ENCODE data around the gene ALG8. TPM values are rescaled to one million over a fixed set of nuclear protein-coding genes. Genes with fewer than 3 reads are reported as not detected.

ALG8 gene
- polyA plus RNA-seq, 1 of the 3 experiments (the other 2 are of a cell fraction): 42.0 TPM

DNA sequence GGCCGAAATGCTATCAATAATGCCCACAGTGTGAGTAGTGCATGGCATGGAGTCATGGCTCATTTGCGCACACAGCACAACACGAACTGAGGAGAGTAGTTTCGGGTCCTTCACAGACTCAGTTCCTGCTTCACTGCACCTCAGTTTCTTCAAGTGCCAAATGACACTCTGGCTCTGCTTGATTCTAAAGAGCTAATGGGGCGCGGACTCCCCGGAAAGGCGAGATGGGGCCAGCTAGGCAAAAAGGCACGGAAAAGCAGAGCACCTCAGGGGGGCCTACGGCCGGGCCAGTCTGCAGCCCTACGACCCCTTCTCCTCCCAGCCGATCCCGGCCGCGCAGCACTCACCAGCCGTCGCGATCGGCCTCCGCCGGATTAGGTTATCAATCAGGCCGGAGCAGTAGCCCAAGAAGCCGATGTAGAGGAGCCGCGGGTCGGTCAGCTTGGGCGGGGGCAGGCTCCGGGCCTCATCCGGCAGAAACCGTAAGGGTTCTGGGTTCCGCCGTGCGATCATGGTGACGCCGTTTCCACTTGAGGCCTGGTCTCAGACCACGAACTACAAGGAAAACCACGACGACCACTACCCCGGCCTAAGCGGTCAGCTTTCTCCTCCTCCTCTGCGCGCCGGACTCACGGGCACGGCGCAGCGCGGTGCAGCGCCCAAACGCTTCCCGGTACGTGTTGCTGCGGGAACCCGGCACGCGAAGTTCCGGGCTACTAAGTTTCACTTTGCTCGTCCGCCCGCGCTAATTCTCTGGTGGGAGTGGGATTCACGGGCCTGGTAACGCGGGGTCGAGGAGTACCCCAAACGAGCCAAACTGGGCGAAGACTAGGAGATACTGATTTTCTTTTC, 60.0 kb downstream of the ALG8 start, which contains the start of gene NDUFC2:
Gene NDUFC2 (minus strand): TSS at position 631 of the 852 bp plus-strand sequence. CDS start 118 bp downstream, at position 513.
- peak within 1 kb of the TSS; percentile 96 for H3K9ac ChIP-seq
- H3F3A ChIP-seq (replicated peaks; ENCODE audit: insufficient read depth): peaks cover 7% of the 10 kb centered on the region
- H3K4me2 ChIP-seq: peak within 1 kb of the TSS; percentile 80
- peak within 1 kb of the TSS; percentile 89 to 95 for H3K4me3 ChIP-seq (ENCODE audit: low read depth in 2 of 2, low read length in 1 of 2)
- H3K9me2 ChIP-seq: no peaks in the 10 kb centered on the region
- ChIA-PET CTCF (interaction anchor here (1.0 to 1.8 kb wide), 4 partner anchors 11 to 485 kb away, joined by 3 to 7 read pairs (median 3); no protein-coding TSS in a partner anchor), POLR2A (interaction anchor here (0.7 to 2.2 kb wide), 6 partner anchors 15 to 495 kb away, joined by 3 to 9 read pairs (median 4); partner anchors contain the start of genes ALG8, INTS4 and NARS2)
- peaks cover 8 to 18% of the 10 kb centered on the region in 2 experiments; a peak in 2 of 4 replicates for H3K4me1 ChIP-seq (ENCODE audit: control insufficient read depth in 1 of 2, insufficient read depth in 2 of 2, low read depth in 1 of 2, low read length in 1 of 2)
- H3K27me3 ChIP-seq (ENCODE audit: insufficient read depth): no peaks in the 10 kb centered on the region
- peaks cover 23% of the 10 kb centered on the region for H4K20me1 ChIP-seq (ENCODE audit: insufficient read depth)
- DNase-seq: peak; percentile 88
- H3K36me3 ChIP-seq (replicated peaks in 1 of 2; ENCODE audit: control insufficient read depth in 1 of 2, insufficient read depth in 2 of 2, low read length in 1 of 2): peaks cover 0 to 17% of the 10 kb centered on the region in 2 experiments
- peaks cover 52% of the 10 kb centered on the region for H3K79me2 ChIP-seq (ENCODE audit: insufficient read depth)
- no peaks in the 10 kb centered on the region for H3K9me3 ChIP-seq
- H3K27ac ChIP-seq (ENCODE audit: low read depth in 2 of 2, low read length in 1 of 2): peak within 1 kb of the TSS; percentile 84 to 85
- 3% methylated on average over 13 of the region's 68 CpGs for WGBS (ENCODE audit: low lambda C conversion rate)
- H2AFZ ChIP-seq (ENCODE audit: low read depth): peak within 1 kb of the TSS; percentile 93
- TF ChIP-seq GATA2 (CRISPR knock-in tag; IDR thresholded peaks at IDR 0.05) (peak; percentile 53; the same call in 1 of the 2 replicates), FOXJ3 (CRISPR knock-in tag; IDR thresholded peaks at IDR 0.05) (peak; percentile 72), GABPA (IDR thresholded peaks at IDR 0.05; ENCODE audit: low read depth) (peak; percentile 71), TCF12 (IDR thresholded peaks at IDR 0.05) (peak; percentile 15; the same call in 1 of the 2 replicates), MAX (IDR thresholded peaks at IDR 0.05; ENCODE audit: low read depth) (peak; percentile 87), NFIC (IDR thresholded peaks at IDR 0.05; ENCODE audit: borderline replicate concordance) (no peak), RCOR1 (IDR thresholded peaks at IDR 0.05; ENCODE audit: low read length) (peak; percentile 68; the same call in 1 of the 2 replicates), FOXM1 (IDR thresholded peaks at IDR 0.05; ENCODE audit: low read depth) (0 out of 2 replicates have a peak, but pooled peaks have one; percentile 34), TEAD4 (IDR thresholded peaks at IDR 0.05; ENCODE audit: borderline replicate concordance, insufficient read depth) (no peak), MXI1 (IDR thresholded peaks at IDR 0.05; ENCODE audit: low read depth, low read length) (peak; percentile 86), NRF1 (IDR thresholded peaks at IDR 0.05; ENCODE audit: low read depth, low read length) (no peak), RXRA (IDR thresholded peaks at IDR 0.05; ENCODE audit: borderline replicate concordance, low read depth) (no peak), JUND (IDR thresholded peaks at IDR 0.05) (no peak), RFX5 (IDR thresholded peaks at IDR 0.05; ENCODE audit: low read length) (0 out of 2 replicates have a peak, but pooled peaks have one; percentile 34), CHD2 (IDR thresholded peaks at IDR 0.05; ENCODE audit: low read length, partially characterized antibody) (peak; percentile 87), TAF1 (IDR thresholded peaks at IDR 0.05; ENCODE audit: borderline replicate concordance, low read depth, low read length) (peak; percentile 97), EZH2phosphoT487 (IDR thresholded peaks at IDR 0.05; ENCODE audit: borderline replicate concordance, low read depth) (no peak), MEF2A (IDR thresholded peaks at IDR 0.05; ENCODE audit: borderline replicate concordance, low read depth) (no peak), RAD21 (IDR thresholded peaks at IDR 0.05; ENCODE audit: low read length) (no peak), FOSL2 (IDR thresholded peaks at IDR 0.05; ENCODE audit: borderline replicate concordance, low read depth) (no peak), YY1 (IDR thresholded peaks at IDR 0.05; ENCODE audit: low read depth) (peak; percentile 70)
- TF ChIP-seq, protein P1, sequence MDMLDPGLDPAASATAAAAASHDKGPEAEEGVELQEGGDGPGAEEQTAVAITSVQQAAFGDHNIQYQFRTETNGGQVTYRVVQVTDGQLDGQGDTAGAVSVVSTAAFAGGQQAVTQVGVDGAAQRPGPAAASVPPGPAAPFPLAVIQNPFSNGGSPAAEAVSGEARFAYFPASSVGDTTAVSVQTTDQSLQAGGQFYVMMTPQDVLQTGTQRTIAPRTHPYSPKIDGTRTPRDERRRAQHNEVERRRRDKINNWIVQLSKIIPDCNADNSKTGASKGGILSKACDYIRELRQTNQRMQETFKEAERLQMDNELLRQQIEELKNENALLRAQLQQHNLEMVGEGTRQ (IDR thresholded peaks at IDR 0.05; ENCODE audit: borderline replicate concordance, low read depth, low read length): no peak
- TF ChIP-seq, protein P2, sequence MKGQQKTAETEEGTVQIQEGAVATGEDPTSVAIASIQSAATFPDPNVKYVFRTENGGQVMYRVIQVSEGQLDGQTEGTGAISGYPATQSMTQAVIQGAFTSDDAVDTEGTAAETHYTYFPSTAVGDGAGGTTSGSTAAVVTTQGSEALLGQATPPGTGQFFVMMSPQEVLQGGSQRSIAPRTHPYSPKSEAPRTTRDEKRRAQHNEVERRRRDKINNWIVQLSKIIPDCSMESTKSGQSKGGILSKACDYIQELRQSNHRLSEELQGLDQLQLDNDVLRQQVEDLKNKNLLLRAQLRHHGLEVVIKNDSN (IDR thresholded peaks at IDR 0.05; ENCODE audit: borderline replicate concordance, low read depth): peak; percentile 43; the same call in 1 of the 2 replicates
- TF ChIP-seq, protein P3, sequence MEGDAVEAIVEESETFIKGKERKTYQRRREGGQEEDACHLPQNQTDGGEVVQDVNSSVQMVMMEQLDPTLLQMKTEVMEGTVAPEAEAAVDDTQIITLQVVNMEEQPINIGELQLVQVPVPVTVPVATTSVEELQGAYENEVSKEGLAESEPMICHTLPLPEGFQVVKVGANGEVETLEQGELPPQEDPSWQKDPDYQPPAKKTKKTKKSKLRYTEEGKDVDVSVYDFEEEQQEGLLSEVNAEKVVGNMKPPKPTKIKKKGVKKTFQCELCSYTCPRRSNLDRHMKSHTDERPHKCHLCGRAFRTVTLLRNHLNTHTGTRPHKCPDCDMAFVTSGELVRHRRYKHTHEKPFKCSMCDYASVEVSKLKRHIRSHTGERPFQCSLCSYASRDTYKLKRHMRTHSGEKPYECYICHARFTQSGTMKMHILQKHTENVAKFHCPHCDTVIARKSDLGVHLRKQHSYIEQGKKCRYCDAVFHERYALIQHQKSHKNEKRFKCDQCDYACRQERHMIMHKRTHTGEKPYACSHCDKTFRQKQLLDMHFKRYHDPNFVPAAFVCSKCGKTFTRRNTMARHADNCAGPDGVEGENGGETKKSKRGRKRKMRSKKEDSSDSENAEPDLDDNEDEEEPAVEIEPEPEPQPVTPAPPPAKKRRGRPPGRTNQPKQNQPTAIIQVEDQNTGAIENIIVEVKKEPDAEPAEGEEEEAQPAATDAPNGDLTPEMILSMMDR (IDR thresholded peaks at IDR 0.05): no peak
- TF ChIP-seq, protein P4, sequence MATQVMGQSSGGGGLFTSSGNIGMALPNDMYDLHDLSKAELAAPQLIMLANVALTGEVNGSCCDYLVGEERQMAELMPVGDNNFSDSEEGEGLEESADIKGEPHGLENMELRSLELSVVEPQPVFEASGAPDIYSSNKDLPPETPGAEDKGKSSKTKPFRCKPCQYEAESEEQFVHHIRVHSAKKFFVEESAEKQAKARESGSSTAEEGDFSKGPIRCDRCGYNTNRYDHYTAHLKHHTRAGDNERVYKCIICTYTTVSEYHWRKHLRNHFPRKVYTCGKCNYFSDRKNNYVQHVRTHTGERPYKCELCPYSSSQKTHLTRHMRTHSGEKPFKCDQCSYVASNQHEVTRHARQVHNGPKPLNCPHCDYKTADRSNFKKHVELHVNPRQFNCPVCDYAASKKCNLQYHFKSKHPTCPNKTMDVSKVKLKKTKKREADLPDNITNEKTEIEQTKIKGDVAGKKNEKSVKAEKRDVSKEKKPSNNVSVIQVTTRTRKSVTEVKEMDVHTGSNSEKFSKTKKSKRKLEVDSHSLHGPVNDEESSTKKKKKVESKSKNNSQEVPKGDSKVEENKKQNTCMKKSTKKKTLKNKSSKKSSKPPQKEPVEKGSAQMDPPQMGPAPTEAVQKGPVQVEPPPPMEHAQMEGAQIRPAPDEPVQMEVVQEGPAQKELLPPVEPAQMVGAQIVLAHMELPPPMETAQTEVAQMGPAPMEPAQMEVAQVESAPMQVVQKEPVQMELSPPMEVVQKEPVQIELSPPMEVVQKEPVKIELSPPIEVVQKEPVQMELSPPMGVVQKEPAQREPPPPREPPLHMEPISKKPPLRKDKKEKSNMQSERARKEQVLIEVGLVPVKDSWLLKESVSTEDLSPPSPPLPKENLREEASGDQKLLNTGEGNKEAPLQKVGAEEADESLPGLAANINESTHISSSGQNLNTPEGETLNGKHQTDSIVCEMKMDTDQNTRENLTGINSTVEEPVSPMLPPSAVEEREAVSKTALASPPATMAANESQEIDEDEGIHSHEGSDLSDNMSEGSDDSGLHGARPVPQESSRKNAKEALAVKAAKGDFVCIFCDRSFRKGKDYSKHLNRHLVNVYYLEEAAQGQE (IDR thresholded peaks at IDR 0.05; ENCODE audit: low read depth, low read length): no peak; the same call in 1 of the 2 replicates
